SK-N-SH treated with all-trans-retinoic acid at 6 μM for 48 hours (cell line): ENCODE results near the gene GOSR2.

Source experiments
- ATAC-seq: fragments of 200-7000 bp; cut with Tn5 transposase; 3 replicates; pipeline ENCODE4 v1.9.1; 2020; ENCODE audit warnings: mild to moderate bottlenecking, moderate library complexity
- ARNTL ChIP-seq: fragments of 450-650 bp; formaldehyde crosslinking; IDR thresholded peaks from 2 replicates; pipeline ENCODE4 v1.5.0; 2020; ENCODE audit warnings: low read depth, mild to moderate bottlenecking, moderate library complexity, borderline replicate concordance
- BACH2 ChIP-seq: fragments of 250-450 bp; sonication (Bioruptor Pico); IDR thresholded peaks from 2 replicates; pipeline ENCODE4 v1.9.0; 2021; ENCODE audit warnings: mild to moderate bottlenecking, borderline replicate concordance
- CSDC2 ChIP-seq: fragments of 250-450 bp; sonication (Bioruptor Pico); IDR thresholded peaks from 2 replicates; pipeline ENCODE4 v1.5.0; 2020; ENCODE audit warnings: mild to moderate bottlenecking, moderate library complexity
- CSRNP3 ChIP-seq: fragments of 250-450 bp; sonication (Bioruptor Pico); IDR thresholded peaks from 2 replicates; pipeline ENCODE4 v1.5.1; 2021; ENCODE audit warnings: mild to moderate bottlenecking, moderate library complexity
- ESRRG ChIP-seq: fragments of 250-450 bp; sonication (Bioruptor Pico); IDR thresholded peaks from 2 replicates; pipeline ENCODE4 v1.6.1; 2021; ENCODE audit warnings: mild to moderate bottlenecking
- GLIS3 ChIP-seq: fragments of 250-450 bp; sonication (Bioruptor Pico); IDR thresholded peaks from 2 replicates; pipeline ENCODE4 v1.5.0; 2020; ENCODE audit warnings: mild to moderate bottlenecking, moderate library complexity
- ISL1 ChIP-seq: fragments of 250-450 bp; sonication (Bioruptor Pico); IDR thresholded peaks from 2 replicates; pipeline ENCODE4 v2.1.2; 2022; ENCODE audit warnings: mild to moderate bottlenecking, moderate library complexity
- OSR1 ChIP-seq: fragments of 250-450 bp; sonication (Bioruptor Pico); IDR thresholded peaks from 2 replicates; pipeline ENCODE4 v1.8.0; 2022; ENCODE audit warnings: moderate library complexity, mild to moderate bottlenecking, inconsistent platforms
- PATZ1 ChIP-seq: fragments of 250-450 bp; sonication (Bioruptor Pico); IDR thresholded peaks from 2 replicates; pipeline ENCODE4 v1.8.0; 2020; ENCODE audit warnings: mild to moderate bottlenecking, moderate library complexity, borderline replicate concordance
- POU6F1 ChIP-seq: fragments of 250-450 bp; sonication (Bioruptor Pico); IDR thresholded peaks from 2 replicates; pipeline ENCODE4 v1.8.0; 2021; ENCODE audit warnings: low read depth, mild to moderate bottlenecking, moderate library complexity, borderline replicate concordance
- PPARA ChIP-seq: fragments of 250-450 bp; sonication (Bioruptor Pico); IDR thresholded peaks from 2 replicates; pipeline ENCODE4 v1.5.0; 2020; ENCODE audit warnings: mild to moderate bottlenecking, borderline replicate concordance
- RARB ChIP-seq: fragments of 250-450 bp; sonication (Bioruptor Pico); IDR thresholded peaks from 2 replicates; pipeline ENCODE4 v1.8.0; 2021; ENCODE audit warnings: mild to moderate bottlenecking, moderate library complexity
- SNAI2 ChIP-seq: fragments of 250-450 bp; sonication (Bioruptor Pico); IDR thresholded peaks from 2 replicates; pipeline ENCODE4 v1.5.0; 2020; ENCODE audit warnings: mild to moderate bottlenecking, moderate library complexity
- TCF4 ChIP-seq: fragments of 250-450 bp; sonication (Bioruptor Pico); IDR thresholded peaks from 2 replicates; pipeline ENCODE4 v1.8.0; 2021; ENCODE audit warnings: mild to moderate bottlenecking, moderate library complexity, borderline replicate concordance
- ZC3H10 ChIP-seq: fragments of 250-450 bp; sonication (Bioruptor Pico); IDR thresholded peaks from 2 replicates; pipeline ENCODE4 v1.5.1; 2021; ENCODE audit warnings: mild to moderate bottlenecking, moderate library complexity
- ZFP30 ChIP-seq: fragments of 450-650 bp; formaldehyde crosslinking; IDR thresholded peaks from 2 replicates; pipeline ENCODE4 v1.5.0; 2022; ENCODE audit warnings: mild to moderate bottlenecking, moderate library complexity
- ZNF565 ChIP-seq: fragments of 450-650 bp; formaldehyde crosslinking; conservative IDR thresholded peaks from 2 replicates; pipeline ENCODE4 v1.5.0; 2020; ENCODE audit warnings: low read depth, mild to moderate bottlenecking, moderate library complexity
- ZNF70 ChIP-seq: fragments of 450-650 bp; formaldehyde crosslinking; IDR thresholded peaks from 2 replicates; pipeline ENCODE4 v1.5.0; 2020; ENCODE audit warnings: mild to moderate bottlenecking, moderate library complexity
- ZNF8 ChIP-seq: fragments of 450-650 bp; formaldehyde crosslinking; IDR thresholded peaks from 2 replicates; pipeline ENCODE4 v1.5.0; 2020; ENCODE audit warnings: mild to moderate bottlenecking, moderate library complexity
- TF ChIP-seq, protein P1 (sequence below): fragments of 250-450 bp; sonication (Bioruptor Pico); IDR thresholded peaks from 2 replicates; pipeline ENCODE4 v1.5.1; 2020; ENCODE audit warnings: low read depth, mild to moderate bottlenecking, moderate library complexity
- TF ChIP-seq, protein P2 (sequence below): fragments of 250-450 bp; sonication (Bioruptor Pico); IDR thresholded peaks from 2 replicates; pipeline ENCODE4 v1.5.0; 2020; ENCODE audit warnings: mild to moderate bottlenecking, moderate library complexity

Gene GOSR2

GRCh38 chr17:46971647-46972300, 48.8 kb downstream of the GOSR2 start:
- TF ChIP-seq BACH2 (CRISPR knock-in tag) (no peak), RARB (CRISPR knock-in tag) (no peak), CSRNP3 (no peak), OSR1 (CRISPR knock-in tag) (no peak), ZC3H10 (CRISPR knock-in tag) (no peak), SNAI2 (CRISPR knock-in tag) (no peak), GLIS3 (CRISPR knock-in tag) (no peak), TCF4 (CRISPR knock-in tag) (no peak), ZNF8 (CRISPR knock-in tag) (no peak), ZFP30 (CRISPR knock-in tag) (no peak), POU6F1 (no peak), CSDC2 (CRISPR knock-in tag) (no peak), ISL1 (CRISPR knock-in tag) (no peak), PATZ1 (CRISPR knock-in tag) (no peak), ZNF70 (CRISPR knock-in tag) (no peak), ZNF565 (CRISPR knock-in tag) (no peak), ESRRG (CRISPR knock-in tag) (no peak)
- TF ChIP-seq, protein P1, sequence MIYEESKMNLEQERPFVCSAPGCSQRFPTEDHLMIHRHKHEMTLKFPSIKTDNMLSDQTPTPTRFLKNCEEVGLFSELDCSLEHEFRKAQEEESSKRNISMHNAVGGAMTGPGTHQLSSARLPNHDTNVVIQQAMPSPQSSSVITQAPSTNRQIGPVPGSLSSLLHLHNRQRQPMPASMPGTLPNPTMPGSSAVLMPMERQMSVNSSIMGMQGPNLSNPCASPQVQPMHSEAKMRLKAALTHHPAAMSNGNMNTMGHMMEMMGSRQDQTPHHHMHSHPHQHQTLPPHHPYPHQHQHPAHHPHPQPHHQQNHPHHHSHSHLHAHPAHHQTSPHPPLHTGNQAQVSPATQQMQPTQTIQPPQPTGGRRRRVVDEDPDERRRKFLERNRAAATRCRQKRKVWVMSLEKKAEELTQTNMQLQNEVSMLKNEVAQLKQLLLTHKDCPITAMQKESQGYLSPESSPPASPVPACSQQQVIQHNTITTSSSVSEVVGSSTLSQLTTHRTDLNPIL (CRISPR knock-in tag) = no peak
- TF ChIP-seq, protein P2, sequence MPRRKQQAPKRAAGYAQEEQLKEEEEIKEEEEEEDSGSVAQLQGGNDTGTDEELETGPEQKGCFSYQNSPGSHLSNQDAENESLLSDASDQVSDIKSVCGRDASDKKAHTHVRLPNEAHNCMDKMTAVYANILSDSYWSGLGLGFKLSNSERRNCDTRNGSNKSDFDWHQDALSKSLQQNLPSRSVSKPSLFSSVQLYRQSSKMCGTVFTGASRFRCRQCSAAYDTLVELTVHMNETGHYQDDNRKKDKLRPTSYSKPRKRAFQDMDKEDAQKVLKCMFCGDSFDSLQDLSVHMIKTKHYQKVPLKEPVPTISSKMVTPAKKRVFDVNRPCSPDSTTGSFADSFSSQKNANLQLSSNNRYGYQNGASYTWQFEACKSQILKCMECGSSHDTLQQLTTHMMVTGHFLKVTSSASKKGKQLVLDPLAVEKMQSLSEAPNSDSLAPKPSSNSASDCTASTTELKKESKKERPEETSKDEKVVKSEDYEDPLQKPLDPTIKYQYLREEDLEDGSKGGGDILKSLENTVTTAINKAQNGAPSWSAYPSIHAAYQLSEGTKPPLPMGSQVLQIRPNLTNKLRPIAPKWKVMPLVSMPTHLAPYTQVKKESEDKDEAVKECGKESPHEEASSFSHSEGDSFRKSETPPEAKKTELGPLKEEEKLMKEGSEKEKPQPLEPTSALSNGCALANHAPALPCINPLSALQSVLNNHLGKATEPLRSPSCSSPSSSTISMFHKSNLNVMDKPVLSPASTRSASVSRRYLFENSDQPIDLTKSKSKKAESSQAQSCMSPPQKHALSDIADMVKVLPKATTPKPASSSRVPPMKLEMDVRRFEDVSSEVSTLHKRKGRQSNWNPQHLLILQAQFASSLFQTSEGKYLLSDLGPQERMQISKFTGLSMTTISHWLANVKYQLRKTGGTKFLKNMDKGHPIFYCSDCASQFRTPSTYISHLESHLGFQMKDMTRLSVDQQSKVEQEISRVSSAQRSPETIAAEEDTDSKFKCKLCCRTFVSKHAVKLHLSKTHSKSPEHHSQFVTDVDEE (CRISPR knock-in tag) = no peak
- ATAC-seq = no peak

DNA sequence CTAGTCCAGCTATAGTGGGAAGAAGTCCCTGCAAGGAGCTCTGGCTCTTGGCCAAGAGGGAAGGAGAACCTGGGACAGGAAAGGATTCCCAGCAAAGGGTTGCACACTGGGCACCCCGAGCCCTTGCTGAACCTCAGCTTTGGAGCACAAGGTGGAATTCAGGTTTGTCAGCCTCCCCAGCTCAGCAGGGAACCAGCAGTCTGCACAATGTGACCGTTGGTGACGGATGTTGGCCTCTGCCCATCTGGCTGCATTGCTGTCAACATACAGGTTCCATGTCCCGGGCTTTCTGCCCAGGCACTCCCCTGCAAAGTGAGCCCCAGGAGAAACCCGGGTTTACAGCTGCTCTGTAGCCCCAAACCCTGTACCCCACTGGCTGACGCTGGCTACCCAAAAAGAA, 49.4 kb downstream of the GOSR2 start:
- ATAC-seq = no peak
- no peak for TF ChIP-seq GLIS3 (CRISPR knock-in tag)
- TF ChIP-seq PATZ1 (CRISPR knock-in tag) = no peak
- TF ChIP-seq PPARA = no peak
- no peak for TF ChIP-seq ZNF565 (CRISPR knock-in tag)
- no peak for TF ChIP-seq ESRRG (CRISPR knock-in tag)
- TF ChIP-seq ZNF70 (CRISPR knock-in tag) = no peak
- TF ChIP-seq CSRNP3 = no peak
- TF ChIP-seq ARNTL (CRISPR knock-in tag) = no peak
- TF ChIP-seq ZNF8 (CRISPR knock-in tag) = no peak
- no peak for TF ChIP-seq SNAI2 (CRISPR knock-in tag)
- TF ChIP-seq, protein P2 (CRISPR knock-in tag) = no peak
- TF ChIP-seq ZC3H10 (CRISPR knock-in tag) = no peak
- TF ChIP-seq POU6F1 = no peak
